Tibial artery (tissue), 4 donors: ENCODE measurements around the gene SLC24A5.
A peak's percentile ranks its signal among the peaks of the same experiment; 100 is the strongest.

Source experiments
- DNase-seq, 2 donors: peaks; one replicate each; pipeline ENCODE4 v3.0.0-alpha.2; 2019
- H3K27ac ChIP-seq, 2 donors: fragments of 200-600 bp; sonication (generic) in 1 of 2; 1 replicate in 1 of 2; 2 replicates in 1 of 2; pipeline ENCODE4 v1.5.1; 2018 to 2019; ENCODE audit warnings: mild to moderate bottlenecking in 1 of 2
- H3K27me3 ChIP-seq, 2 donors: fragments of 200-600 bp; sonication (generic) in 1 of 2; one replicate each; pipeline versions ENCODE4 v1.5.1 to v1.6.0; 2016 to 2019
- H3K36me3 ChIP-seq, 3 donors: fragments of 200-600 bp; sonication (generic) in 2 of 3; one replicate each; pipeline ENCODE4 v1.5.1; 2016 to 2019; ENCODE audit warnings: mild to moderate bottlenecking in 2 of 3
- H3K4me1 ChIP-seq, 4 donors: fragments of 200-600 bp; sonication (generic) in 2 of 4; 1 replicate in 3 of 4; 2 replicates in 1 of 4; pipeline ENCODE4 v1.5.1; 2016 to 2019
- H3K4me3 ChIP-seq, 2 donors: fragments of 200-600 bp; sonication (generic) in 1 of 2; 1 replicate in 1 of 2; 2 replicates in 1 of 2; pipeline ENCODE4 v1.5.1; 2018 to 2019; ENCODE audit warnings: mild to moderate bottlenecking in 2 of 2
- H3K9me3 ChIP-seq, 3 donors: fragments of 200-600 bp; sonication (generic) in 1 of 3; one replicate each; pipeline ENCODE4 v1.5.1; 2016 to 2019
- CTCF ChIP-seq, 2 experiments: fragments of 200-600 bp in 1 of 2; fragments of 450-650 bp in 1 of 2; IDR thresholded peaks; one replicate each; pipeline ENCODE4 v1.5.1; 2017 to 2019; ENCODE audit warnings: antibody characterized with exemption in 2 of 2, mild to moderate bottlenecking in 1 of 2, moderate library complexity in 1 of 2
- intact Hi-C: fragments of 100-400 bp; cut with DNase I; formaldehyde crosslinking; loops from one replicate; pipeline ENCODE4 v1.15.0; 2023; ENCODE audit warnings: low total_unique reads

Gene SLC24A5

GRCh38 chr15:48109856-48110531 lies 10.8 kb upstream of the SLC24A5 start:
- H3K4me1 ChIP-seq: peaks cover 0 to 9% (median 0%) of the 10 kb centered on the region in 4 donors
- TF ChIP-seq CTCF (IDR thresholded peaks at IDR 0.05): no peak
- no peak overlapping the region for H3K27ac ChIP-seq
- H3K4me3 ChIP-seq: no peak overlapping the region
- intact Hi-C loops: loop anchor here (5.0 kb wide), 1 partner anchor 142 kb away; no protein-coding TSS in a partner anchor
- no peaks in the 10 kb centered on the region for H3K27me3 ChIP-seq
- no peaks in the 10 kb centered on the region for H3K9me3 ChIP-seq
- no peak for DNase-seq
- no peaks in the 10 kb centered on the region for H3K36me3 ChIP-seq

- Histone ChIP-seq H3K36me3 (no peaks in the 10 kb centered on the region), H3K27me3 (no peaks in the 10 kb centered on the region), H3K27ac (no peak overlapping the region), H3K4me1 (peaks cover 0 to 9% (median 0%) of the 10 kb centered on the region in 4 donors), H3K4me3 (no peak overlapping the region), H3K9me3 (no peaks in the 10 kb centered on the region)
- no peak for DNase-seq
- TF ChIP-seq CTCF (IDR thresholded peaks at IDR 0.05): peak; percentile 37 to 40
- intact Hi-C loops: loop anchor here (5.0 kb wide), 1 partner anchor 140 kb away; no protein-coding TSS in a partner anchor
Observed at GRCh38 chr15:48112242-48112641, 8.5 kb upstream of the SLC24A5 start.

GRCh38 chr15:48119277-48119676 lies 1.5 kb upstream of the SLC24A5 start:
- no peaks in the 10 kb centered on the region for H3K4me1 ChIP-seq
- intact Hi-C loops: no loop called here
- no peak for TF ChIP-seq CTCF (IDR thresholded peaks at IDR 0.05)
- H3K27me3 ChIP-seq: no peaks in the 10 kb centered on the region
- H3K36me3 ChIP-seq: no peaks in the 10 kb centered on the region
- H3K9me3 ChIP-seq: no peaks in the 10 kb centered on the region
- no peak for DNase-seq
- H3K4me3 ChIP-seq: no peak overlapping the region
- H3K27ac ChIP-seq: no peak overlapping the region

GRCh38 chr15:48121849-48122248 lies 1.1 kb downstream of the SLC24A5 start:
- DNase-seq: no peak
- Histone ChIP-seq H3K4me1 (no peaks in the 10 kb centered on the region), H3K4me3 (no peak overlapping the region), H3K36me3 (no peaks in the 10 kb centered on the region), H3K27ac (no peak overlapping the region), H3K27me3 (no peaks in the 10 kb centered on the region), H3K9me3 (no peaks in the 10 kb centered on the region)
- intact Hi-C loops: no loop called here
- TF ChIP-seq CTCF (IDR thresholded peaks at IDR 0.05): no peak

DNA sequence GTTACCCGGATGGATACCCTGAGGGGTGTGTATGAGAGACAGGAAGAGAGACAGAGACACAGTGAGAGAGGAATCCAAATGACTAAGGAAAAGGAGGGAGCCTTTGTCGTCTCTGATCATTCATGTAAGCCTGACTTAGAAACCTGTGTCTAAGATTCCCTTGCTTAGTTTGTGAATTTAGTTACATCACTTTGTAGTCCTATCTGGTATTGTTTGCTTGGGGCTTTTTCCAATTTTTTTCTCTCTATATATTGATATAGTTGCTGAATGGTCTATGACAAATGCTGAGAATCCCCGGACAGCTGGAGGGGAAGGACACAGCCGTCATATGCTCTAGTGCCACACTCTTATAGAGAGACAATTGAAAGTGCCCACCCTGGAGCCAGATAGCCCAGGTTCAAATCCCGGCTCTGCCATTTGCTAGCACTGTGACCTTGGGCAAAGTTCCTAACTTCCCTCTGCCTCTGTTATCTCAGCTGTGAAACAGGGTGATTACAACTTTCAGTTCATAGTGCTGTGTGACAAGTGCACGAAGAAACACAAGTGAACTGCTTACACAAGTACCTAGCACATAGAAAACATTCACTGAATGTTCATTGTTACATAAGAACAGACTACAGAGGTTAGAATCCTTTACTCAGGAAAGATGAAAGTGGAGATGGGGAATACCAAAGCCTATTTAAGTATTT lies 6.0 kb downstream of the SLC24A5 start:
- Histone ChIP-seq H3K36me3 (no peaks in the 10 kb centered on the region), H3K27me3 (no peaks in the 10 kb centered on the region), H3K4me1 (peaks cover 0 to 9% (median 0%) of the 10 kb centered on the region in 4 donors), H3K27ac (no peak overlapping the region), H3K4me3 (no peak overlapping the region), H3K9me3 (no peaks in the 10 kb centered on the region)
- TF ChIP-seq CTCF (IDR thresholded peaks at IDR 0.05): no peak
- DNase-seq: no peak
- intact Hi-C loops: no loop called here
